ENCODE data around the gene EXOC2. TPM values are rescaled to one million over a fixed set of nuclear protein-coding genes. Genes with fewer than 3 reads are reported as not detected.

Gene EXOC2
- total RNA-seq, 4 donors from 2014 or later: 25.6 to 37.1 (median 30.8) TPM

- Histone ChIP-seq H3K27me3 (no peaks in the 10 kb centered on the region), H3K27ac (no peak overlapping the region), H3K4me1 (no peaks in the 10 kb centered on the region), H3K9me3 (no peaks in the 10 kb centered on the region), H3K36me3 (no peaks in the 10 kb centered on the region), H3K4me3 (replicated peaks in 1 of 3) (no peak overlapping the region)
- no peak for DNase-seq
- WGBS, 2 donors: 95 to 96% methylated on average over 15 of the region's 15 CpGs
- intact Hi-C loops (cut with DNase I): no loop called here
- TF ChIP-seq CTCF (IDR thresholded peaks at IDR 0.05) (no peak), POLR2A (IDR thresholded peaks at IDR 0.05) (no peak)
These were observed 88.4 kb downstream of the EXOC2 start for GRCh38 chr6:604579-604978.

GRCh38 chr6:603265-603664 is 89.7 kb downstream of the EXOC2 start:
- TF ChIP-seq POLR2A (IDR thresholded peaks at IDR 0.05) (no peak), CTCF (IDR thresholded peaks at IDR 0.05) (no peak)
- H3K4me3 ChIP-seq (replicated peaks in 1 of 3): no peak overlapping the region
- no peaks in the 10 kb centered on the region for H3K27me3 ChIP-seq
- no peak overlapping the region for H3K27ac ChIP-seq
- no peaks in the 10 kb centered on the region for H3K4me1 ChIP-seq
- intact Hi-C loops (cut with DNase I): no loop called here
- 88 to 95% methylated on average over 6 of the region's 6 CpGs for WGBS, 2 donors
- no peak for DNase-seq
- H3K36me3 ChIP-seq: peaks cover 0 to under 1% of the 10 kb centered on the region in 2 donors
- no peaks in the 10 kb centered on the region for H3K9me3 ChIP-seq

GRCh38 chr6:599576-600448 is 93.1 kb downstream of the EXOC2 start:
- intact Hi-C loops (cut with DNase I): loop anchor here (10.0 kb wide), 2 partner anchors 125 to 185 kb away; no protein-coding TSS in a partner anchor
- H3K27me3 ChIP-seq: no peaks in the 10 kb centered on the region
- 95 to 96% methylated on average over 7 of the region's 7 CpGs for WGBS, 2 donors

GRCh38 chr6:593907-594212 is 99.1 kb downstream of the EXOC2 start:
- TF ChIP-seq CTCF (IDR thresholded peaks at IDR 0.05) (no peak), POLR2A (IDR thresholded peaks at IDR 0.05) (no peak)
- Histone ChIP-seq H3K27me3 (no peaks in the 10 kb centered on the region), H3K36me3 (peaks cover 15% of the 10 kb centered on the region in 2 donors), H3K27ac (no peak overlapping the region), H3K4me3 (replicated peaks in 1 of 3) (no peak overlapping the region), H3K4me1 (no peaks in the 10 kb centered on the region), H3K9me3 (no peaks in the 10 kb centered on the region)
- intact Hi-C loops (cut with DNase I): loop anchor here (5.0 to 10.0 kb wide), 3 partner anchors 131 to 788 kb away; no protein-coding TSS in a partner anchor
- no peak for DNase-seq
- 54 to 80% methylated on average over 2 of the region's 2 CpGs for WGBS, 2 donors

More at GRCh38 chr6:599576-600448, 93.1 kb downstream of the EXOC2 start:
- Histone ChIP-seq H3K4me1 (no peaks in the 10 kb centered on the region), H3K9me3 (no peaks in the 10 kb centered on the region), H3K27ac (no peak overlapping the region), H3K4me3 (replicated peaks in 1 of 3) (no peak overlapping the region), H3K36me3 (peaks cover 15% of the 10 kb centered on the region in 2 donors)
- TF ChIP-seq CTCF (IDR thresholded peaks at IDR 0.05) (no peak), POLR2A (IDR thresholded peaks at IDR 0.05) (no peak)
- no peak for DNase-seq

Data from thyroid gland (tissue), 4 donors.